Esophagus squamous epithelium (tissue), 5 donors: ENCODE data around the gene CABCOCO1. TPM values are rescaled to one million over a fixed set of nuclear protein-coding genes. Genes with fewer than 3 reads are reported as not detected.
A peak's percentile ranks its signal among the peaks of the same experiment; 100 is the strongest.

Experiments
- DNase-seq: peaks from one replicate; lab custom pipeline; 2025; lab: John Stamatoyannopoulos, UW
- H3K27ac ChIP-seq, 4 donors: fragments of 200-600 bp; sonication (generic); one replicate each; pipeline ENCODE4 v1.5.1; 2016 to 2019; ENCODE audit warnings: mild to moderate bottlenecking in 1 of 4
- H3K27me3 ChIP-seq, 4 donors: fragments of 200-600 bp; sonication (generic); 1 replicate in 3 of 4; 2 replicates in 1 of 4; pipeline versions ENCODE4 v1.5.1 to v1.6.0; 2017 to 2021; ENCODE audit warnings: antibody characterized with exemption in 1 of 4
- H3K36me3 ChIP-seq, 3 donors: fragments of 200-600 bp; sonication (generic); one replicate each; pipeline ENCODE4 v1.5.1; 2016 to 2019
- H3K4me1 ChIP-seq, 3 donors: fragments of 200-600 bp; sonication (generic); one replicate each; pipeline ENCODE4 v1.5.1; 2017 to 2019
- H3K4me3 ChIP-seq, 4 donors: fragments of 200-600 bp; sonication (generic); 1 replicate in 3 of 4; 2 replicates in 1 of 4; pipeline ENCODE4 v1.5.1; 2016 to 2019; ENCODE audit warnings: mild to moderate bottlenecking in 2 of 4, moderate library complexity in 1 of 4
- H3K9me3 ChIP-seq, 3 donors: fragments of 200-600 bp; sonication (generic); one replicate each; pipeline ENCODE4 v1.5.1; 2016 to 2019
- CTCF ChIP-seq, 6 experiments: fragments of 450-650 bp in 4 of 6; fragments of 200-600 bp in 2 of 6; sonication (generic) in 2 of 6; IDR thresholded peaks; one replicate each; pipeline ENCODE4 v1.5.1; 2016 to 2019; ENCODE audit warnings: antibody characterized with exemption in 6 of 6, mild to moderate bottlenecking in 4 of 6, moderate library complexity in 4 of 6
- POLR2A ChIP-seq, 4 donors: fragments of 450-650 bp; IDR thresholded peaks; one replicate each; pipeline ENCODE4 v1.6.1; 2017; ENCODE audit warnings: antibody characterized with exemption in 4 of 4, mild to moderate bottlenecking in 4 of 4, moderate library complexity in 3 of 4
- WGBS, 2 donors: methylation state at CpG; one replicate each; pipeline ENCODE4 v1.1.5; 2018; 5-methylcytosine and 5-hydroxymethylcytosine counted together
- intact Hi-C: fragments of 100-400 bp; cut with DNase I; formaldehyde crosslinking; loops from one replicate; pipeline ENCODE4 v1.15.0; 2022
- total RNA-seq, 4 donors: library from RNA; depleted of rRNA; stranded (reverse); fragments of >200 nt; gene quantifications; one replicate each; pipeline ENCODE4 v1.1.0, GENCODE V29; 2016
- donor health status: DM: yes; HTN: yes; CAD: no.

CABCOCO1 gene
- total RNA-seq, 4 donors from 2014 or later: 0.38 TPM; not detected in 3

DNA sequence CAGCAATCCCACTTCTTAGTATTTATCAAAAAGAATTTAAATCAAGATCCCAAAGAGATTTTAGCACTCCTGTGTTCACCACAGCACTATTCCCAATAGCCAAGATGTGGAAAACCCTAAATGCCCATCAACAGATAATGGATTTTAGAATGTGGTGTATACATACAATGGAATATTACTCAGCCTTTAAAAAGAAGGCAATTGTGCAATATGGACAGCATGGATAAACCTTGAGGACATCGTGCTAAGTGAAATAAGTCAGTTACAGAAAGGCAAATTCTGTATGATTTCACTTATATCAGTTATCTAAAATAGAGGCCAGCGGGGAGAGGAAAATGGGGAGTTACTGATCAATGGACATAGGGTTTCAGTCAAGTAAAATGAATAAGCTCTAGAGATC, 66.9 kb downstream of the CABCOCO1 start:
- no peaks in the 10 kb centered on the region for H3K27me3 ChIP-seq
- TF ChIP-seq POLR2A (IDR thresholded peaks at IDR 0.05) (no peak), CTCF (IDR thresholded peaks at IDR 0.05) (no peak)
- WGBS, 2 donors: 83 to 92% methylated on average over 2 of the region's 2 CpGs
- H3K9me3 ChIP-seq: no peaks in the 10 kb centered on the region
- H3K4me1 ChIP-seq: no peaks in the 10 kb centered on the region
- no peak overlapping the region for H3K27ac ChIP-seq
- no peaks in the 10 kb centered on the region for H3K36me3 ChIP-seq
- DNase-seq: no peak
- intact Hi-C loops: no loop called here
- no peak overlapping the region for H3K4me3 ChIP-seq

DNA sequence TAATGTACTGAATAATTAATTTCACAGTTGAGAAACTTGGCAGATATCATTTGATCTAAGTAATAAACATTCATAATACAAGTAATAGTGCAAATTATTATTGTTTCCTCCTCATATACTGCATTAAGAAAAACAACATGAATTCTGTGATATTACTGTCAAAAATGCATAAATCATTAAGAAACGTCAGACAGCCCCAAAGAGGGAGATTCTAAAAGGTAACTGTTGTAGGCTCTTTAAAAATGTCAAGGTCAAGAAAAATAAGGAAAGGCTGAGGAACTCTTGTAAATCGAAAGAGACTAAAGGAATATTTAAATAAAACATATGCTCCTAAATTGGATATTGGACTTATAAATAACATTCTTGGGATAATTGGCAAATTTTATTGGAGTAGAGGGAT, 67.9 kb downstream of the CABCOCO1 start:
- no peaks in the 10 kb centered on the region for H3K4me1 ChIP-seq
- intact Hi-C loops: no loop called here
- no peaks in the 10 kb centered on the region for H3K36me3 ChIP-seq
- no peak overlapping the region for H3K27ac ChIP-seq
- TF ChIP-seq POLR2A (IDR thresholded peaks at IDR 0.05) (no peak), CTCF (IDR thresholded peaks at IDR 0.05) (no peak)
- no peak for DNase-seq
- H3K9me3 ChIP-seq: no peaks in the 10 kb centered on the region
- no peaks in the 10 kb centered on the region for H3K27me3 ChIP-seq
- no peak overlapping the region for H3K4me3 ChIP-seq
- WGBS, 2 donors: 65 to 77% methylated on average over 2 of the region's 2 CpGs

DNA sequence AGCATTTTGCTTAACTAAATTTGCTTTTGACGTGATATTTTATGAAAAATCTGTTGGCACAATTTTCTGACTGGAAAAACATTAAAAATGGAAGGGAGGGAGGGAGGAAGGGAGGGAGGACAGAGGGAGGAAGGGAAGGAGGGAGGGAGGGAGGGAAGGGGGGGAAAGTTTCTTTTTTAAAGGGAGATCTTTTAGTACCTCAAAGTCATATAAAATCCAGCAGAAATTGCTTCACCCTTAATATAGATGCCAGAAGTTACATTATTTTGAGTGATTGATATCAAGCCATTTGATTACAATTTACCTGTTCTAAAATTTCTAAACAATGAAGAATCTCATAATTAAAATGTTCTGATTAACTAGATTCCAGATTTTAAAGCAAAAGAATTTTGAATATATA, 68.9 kb downstream of the CABCOCO1 start:
- Histone ChIP-seq H3K36me3 (no peaks in the 10 kb centered on the region), H3K27me3 (no peaks in the 10 kb centered on the region), H3K27ac (no peak overlapping the region), H3K4me1 (no peaks in the 10 kb centered on the region), H3K4me3 (no peak overlapping the region), H3K9me3 (no peaks in the 10 kb centered on the region)
- intact Hi-C loops: no loop called here
- no peak for DNase-seq
- TF ChIP-seq POLR2A (IDR thresholded peaks at IDR 0.05) (no peak), CTCF (IDR thresholded peaks at IDR 0.05) (no peak)
- 75 to 88% methylated on average over 1 of the region's 1 CpG for WGBS, 2 donors

GRCh38 chr10:61732629-61733278, 70.0 kb downstream of the CABCOCO1 start:
- Histone ChIP-seq H3K27ac (no peak overlapping the region), H3K9me3 (no peaks in the 10 kb centered on the region), H3K4me1 (no peaks in the 10 kb centered on the region), H3K27me3 (no peaks in the 10 kb centered on the region), H3K4me3 (no peak overlapping the region), H3K36me3 (no peaks in the 10 kb centered on the region)
- WGBS, 2 donors: 71 to 73% methylated on average over 4 of the region's 4 CpGs
- TF ChIP-seq CTCF (IDR thresholded peaks at IDR 0.05) (no peak), POLR2A (IDR thresholded peaks at IDR 0.05) (no peak)
- intact Hi-C loops: no loop called here
- no peak for DNase-seq

- H3K9me3 ChIP-seq: no peaks in the 10 kb centered on the region
- TF ChIP-seq POLR2A (IDR thresholded peaks at IDR 0.05) (no peak), CTCF (IDR thresholded peaks at IDR 0.05) (peak in 5 of 6 experiments; percentile 31 to 60 (median 48))
- no peak overlapping the region for H3K4me3 ChIP-seq
- H3K27me3 ChIP-seq: no peaks in the 10 kb centered on the region
- no peaks in the 10 kb centered on the region for H3K36me3 ChIP-seq
- DNase-seq: no peak
- no peaks in the 10 kb centered on the region for H3K4me1 ChIP-seq
- intact Hi-C loops: no loop called here
- H3K27ac ChIP-seq: no peak overlapping the region
- WGBS, 2 donors: 78 to 83% methylated on average over 1 of the region's 1 CpG
These were observed 70.7 kb downstream of the CABCOCO1 start for GRCh38 chr10:61733358-61733940.
